IMR-90 (cell line): Measurements from ENCODE around the gene ELF5.

ENCODE experiments used
- BHLHE40 ChIP-seq: fragments of 150-350 bp; IDR thresholded peaks from 2 replicates; pipeline ENCODE4 v1.6.1; 2016; ENCODE audit warnings: mild to moderate bottlenecking, low read depth, low read length
- CEBPB ChIP-seq: IDR thresholded peaks from 2 replicates; pipeline ENCODE4 v1.6.1; 2012; ENCODE audit warnings: low read depth, low read length, improper control_type of control experiment
- MXI1 ChIP-seq: IDR thresholded peaks from 2 replicates; pipeline ENCODE4 v1.6.1; 2012; ENCODE audit warnings: low read depth, mild to moderate bottlenecking, low read length, moderate library complexity, borderline replicate concordance
- POLR2A ChIP-seq: IDR thresholded peaks from 2 replicates; pipeline ENCODE4 v1.6.1; 2012; ENCODE audit warnings: mild to moderate bottlenecking, low read depth, low read length
- RAD21 ChIP-seq: IDR thresholded peaks from 2 replicates; pipeline ENCODE4 v1.6.1; 2012; ENCODE audit warnings: low read length, improper control_type of control experiment
- RCOR1 ChIP-seq: IDR thresholded peaks from 2 replicates; pipeline ENCODE4 v1.6.1; 2012; ENCODE audit warnings: mild to moderate bottlenecking, low read length, improper control_type of control experiment; ENCODE audit not compliant: insufficient replicate concordance
- RFX5 ChIP-seq: IDR thresholded peaks from 2 replicates; pipeline ENCODE4 v1.8.0; 2012; ENCODE audit warnings: low read depth, mild to moderate bottlenecking, low read length, moderate library complexity
- SMC3 ChIP-seq: fragments of 150-350 bp; IDR thresholded peaks from 2 replicates; pipeline ENCODE4 v1.6.1; 2016; ENCODE audit warnings: low read depth, mild to moderate bottlenecking, antibody characterized with exemption, low read length, moderate library complexity
- TF ChIP-seq, protein P1 (sequence below): conservative IDR thresholded peaks from 2 replicates; pipeline ENCODE4 v1.5.1; 2012; ENCODE audit warnings: mild to moderate bottlenecking, low read depth, low read length, improper control_type of control experiment
- TF ChIP-seq, protein P2 (sequence below): fragments of 150-350 bp; IDR thresholded peaks from 2 replicates; pipeline ENCODE4 v1.6.1; 2017; ENCODE audit warnings: mild to moderate bottlenecking, antibody characterized with exemption, low read length, low read depth
- TF ChIP-seq, protein P3 (sequence below): fragments of 150-350 bp; IDR thresholded peaks from 2 replicates; pipeline ENCODE4 v1.6.1; 2016; ENCODE audit warnings: low read depth, mild to moderate bottlenecking, low read length, moderate library complexity, borderline replicate concordance

DNA sequence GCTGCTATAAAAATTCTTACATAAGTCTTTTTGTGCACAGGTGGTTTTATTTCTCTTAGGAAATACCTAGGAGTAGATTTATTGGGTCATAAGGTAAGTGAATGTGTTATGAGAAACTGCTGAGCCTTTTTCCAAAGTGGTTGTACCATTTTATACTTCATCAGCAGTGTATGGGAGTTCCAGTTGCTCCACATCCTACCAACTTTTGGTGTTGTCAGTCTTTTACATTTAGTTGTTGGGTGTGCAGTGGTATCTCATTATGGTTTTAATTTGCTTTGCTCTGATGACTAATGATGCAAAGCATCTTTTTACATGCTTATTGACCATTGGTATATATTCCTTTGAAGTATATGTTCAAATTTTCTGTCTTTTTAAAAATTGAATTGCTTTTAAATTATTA, 71.8 kb downstream of the ELF5 start:
- TF ChIP-seq POLR2A (no peak), BHLHE40 (no peak), RAD21 (no peak), SMC3 (no peak), RFX5 (no peak), MXI1 (no peak), CEBPB (no peak), RCOR1 (no peak)
- TF ChIP-seq, protein P1, sequence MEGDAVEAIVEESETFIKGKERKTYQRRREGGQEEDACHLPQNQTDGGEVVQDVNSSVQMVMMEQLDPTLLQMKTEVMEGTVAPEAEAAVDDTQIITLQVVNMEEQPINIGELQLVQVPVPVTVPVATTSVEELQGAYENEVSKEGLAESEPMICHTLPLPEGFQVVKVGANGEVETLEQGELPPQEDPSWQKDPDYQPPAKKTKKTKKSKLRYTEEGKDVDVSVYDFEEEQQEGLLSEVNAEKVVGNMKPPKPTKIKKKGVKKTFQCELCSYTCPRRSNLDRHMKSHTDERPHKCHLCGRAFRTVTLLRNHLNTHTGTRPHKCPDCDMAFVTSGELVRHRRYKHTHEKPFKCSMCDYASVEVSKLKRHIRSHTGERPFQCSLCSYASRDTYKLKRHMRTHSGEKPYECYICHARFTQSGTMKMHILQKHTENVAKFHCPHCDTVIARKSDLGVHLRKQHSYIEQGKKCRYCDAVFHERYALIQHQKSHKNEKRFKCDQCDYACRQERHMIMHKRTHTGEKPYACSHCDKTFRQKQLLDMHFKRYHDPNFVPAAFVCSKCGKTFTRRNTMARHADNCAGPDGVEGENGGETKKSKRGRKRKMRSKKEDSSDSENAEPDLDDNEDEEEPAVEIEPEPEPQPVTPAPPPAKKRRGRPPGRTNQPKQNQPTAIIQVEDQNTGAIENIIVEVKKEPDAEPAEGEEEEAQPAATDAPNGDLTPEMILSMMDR, result no peak
- TF ChIP-seq, protein P2, sequence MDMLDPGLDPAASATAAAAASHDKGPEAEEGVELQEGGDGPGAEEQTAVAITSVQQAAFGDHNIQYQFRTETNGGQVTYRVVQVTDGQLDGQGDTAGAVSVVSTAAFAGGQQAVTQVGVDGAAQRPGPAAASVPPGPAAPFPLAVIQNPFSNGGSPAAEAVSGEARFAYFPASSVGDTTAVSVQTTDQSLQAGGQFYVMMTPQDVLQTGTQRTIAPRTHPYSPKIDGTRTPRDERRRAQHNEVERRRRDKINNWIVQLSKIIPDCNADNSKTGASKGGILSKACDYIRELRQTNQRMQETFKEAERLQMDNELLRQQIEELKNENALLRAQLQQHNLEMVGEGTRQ, result no peak
- TF ChIP-seq, protein P3, sequence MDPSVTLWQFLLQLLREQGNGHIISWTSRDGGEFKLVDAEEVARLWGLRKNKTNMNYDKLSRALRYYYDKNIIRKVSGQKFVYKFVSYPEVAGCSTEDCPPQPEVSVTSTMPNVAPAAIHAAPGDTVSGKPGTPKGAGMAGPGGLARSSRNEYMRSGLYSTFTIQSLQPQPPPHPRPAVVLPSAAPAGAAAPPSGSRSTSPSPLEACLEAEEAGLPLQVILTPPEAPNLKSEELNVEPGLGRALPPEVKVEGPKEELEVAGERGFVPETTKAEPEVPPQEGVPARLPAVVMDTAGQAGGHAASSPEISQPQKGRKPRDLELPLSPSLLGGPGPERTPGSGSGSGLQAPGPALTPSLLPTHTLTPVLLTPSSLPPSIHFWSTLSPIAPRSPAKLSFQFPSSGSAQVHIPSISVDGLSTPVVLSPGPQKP, result no peak
